Spinal cord (tissue), 10 donors: ENCODE measurements around the gene ABHD5. TPM values are rescaled to one million over a fixed set of nuclear protein-coding genes. Genes with fewer than 3 reads are reported as not detected.

Experiments used
- DNase-seq, 6 donors: peaks; one replicate each; pipeline versions ENCODE4 v3.0.0 to v3.0.0-alpha.2; 2013 to 2015; ENCODE audit warnings: low spot score in 6 of 6, low read depth in 4 of 6
- H3K27ac ChIP-seq: one replicate; pipeline ENCODE4 v1.5.1; 2013; ENCODE audit warnings: low read depth, low read length, control low read depth
- H3K27me3 ChIP-seq: one replicate; pipeline ENCODE4 v1.6.1; 2013; ENCODE audit warnings: low read length; ENCODE audit not compliant: control insufficient read depth, insufficient read depth
- H3K36me3 ChIP-seq: one replicate; pipeline ENCODE4 v1.6.1; 2013; ENCODE audit warnings: low read length; ENCODE audit not compliant: control insufficient read depth, insufficient read depth
- H3K4me1 ChIP-seq: one replicate; pipeline ENCODE4 v1.6.1; 2013; ENCODE audit warnings: low read length; ENCODE audit not compliant: control insufficient read depth, insufficient read depth
- H3K4me3 ChIP-seq: one replicate; pipeline ENCODE4 v1.5.1; 2013; ENCODE audit warnings: low read depth, low read length, control low read depth
- H3K9me3 ChIP-seq: one replicate; pipeline ENCODE4 v1.6.1; 2013; ENCODE audit warnings: low read length; ENCODE audit not compliant: control insufficient read depth, insufficient read depth
- WGBS: methylation state at CpG from one replicate; pipeline ENCODE4 v1.1.5; 2013; ENCODE audit warnings: missing lambda C conversion rate; ENCODE audit not compliant: insufficient coverage; 5-methylcytosine and 5-hydroxymethylcytosine counted together
- polyA plus RNA-seq, 2 donors: library from polyadenylated mRNA; unstranded; fragments of 120-200 nt; gene quantifications; one replicate each; pipeline ENCODE4 v1.2.1, GENCODE V29; 2013; ENCODE audit not compliant: insufficient read length in 2 of 2
- total RNA-seq, 2 donors: library from RNA; depleted of rRNA in 1 of 2; stranded (reverse); fragments of 120-200 nt in 1 of 2; fragments of >200 nt in 1 of 2; gene quantifications; one replicate each; pipeline versions ENCODE4 v1.2.3 to v1.2.4, GENCODE V29; 2013 to 2014
- donor health status: healthy.

Gene ABHD5
- total and polyA plus RNA-seq, 4 donors, result 28.8 to 40.4 (median 31.8) TPM

DNA sequence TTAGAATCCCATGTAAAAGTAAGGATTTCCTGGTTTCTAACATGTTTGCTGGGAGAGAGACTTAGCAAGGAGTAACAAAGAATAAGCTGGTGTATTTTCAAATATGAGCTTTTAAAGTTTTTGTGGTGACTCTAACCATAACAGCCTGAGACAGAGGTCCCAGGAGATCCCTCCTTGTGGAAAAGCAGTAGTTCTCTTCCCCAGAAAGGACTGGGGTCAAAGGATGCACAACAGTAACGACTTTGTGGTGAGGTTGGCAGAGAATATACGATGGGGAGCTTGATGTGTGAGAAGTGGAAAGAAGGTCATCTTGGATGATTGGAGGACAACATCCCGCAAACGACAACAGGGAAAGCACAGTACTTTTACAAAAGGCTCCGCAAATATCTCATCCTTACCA, 38.2 kb downstream of the ABHD5 start:
- WGBS, result no CpG with 5 or more reads among the region's 5 CpGs

DNA sequence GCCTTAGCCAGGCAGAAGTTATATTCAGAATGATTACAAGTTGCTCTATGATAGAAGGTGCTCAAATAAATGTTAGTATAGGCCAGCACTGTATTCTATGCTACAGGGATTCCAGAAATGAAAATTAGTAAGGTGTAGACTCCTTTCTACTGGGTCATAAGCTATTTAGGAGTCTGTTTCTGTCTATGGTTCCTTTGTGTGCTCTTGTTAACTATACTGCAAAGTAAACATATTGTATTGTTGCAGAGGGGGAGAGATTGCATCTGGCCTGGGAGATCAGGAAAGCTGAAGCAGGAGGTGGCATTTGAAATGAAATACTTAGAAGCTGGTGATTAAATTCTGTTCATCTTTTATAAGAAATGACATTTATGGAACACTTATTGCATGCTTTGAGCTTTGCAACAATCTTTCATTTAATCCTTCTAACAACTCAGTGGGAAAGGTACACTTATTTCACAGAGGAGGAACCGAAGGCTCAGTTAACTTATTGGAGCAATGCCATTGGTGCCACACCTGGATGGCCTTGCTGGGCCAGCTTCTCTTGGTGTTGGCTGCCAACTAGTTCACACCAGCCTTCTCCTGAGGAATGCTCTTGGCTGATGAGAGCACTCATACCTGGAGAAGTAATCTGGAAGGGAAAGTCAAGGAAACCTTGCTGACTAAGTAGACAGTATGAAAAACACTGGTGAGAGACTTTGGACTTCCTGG, 39.1 kb downstream of the ABHD5 start:
- Histone ChIP-seq H3K27ac (no peak overlapping the region), H3K36me3 (no peaks in the 10 kb centered on the region), H3K4me3 (no peak overlapping the region), H3K4me1 (no peaks in the 10 kb centered on the region), H3K9me3 (no peaks in the 10 kb centered on the region), H3K27me3 (no peaks in the 10 kb centered on the region)
- 100% methylated on average over 1 of the region's 1 CpG for WGBS
- no peak for DNase-seq

More for the DNA sequence above, 38.2 kb downstream of the ABHD5 start:
- H3K4me1 ChIP-seq, result no peaks in the 10 kb centered on the region
- H3K36me3 ChIP-seq, result no peaks in the 10 kb centered on the region
- no peak overlapping the region for H3K27ac ChIP-seq
- no peaks in the 10 kb centered on the region for H3K27me3 ChIP-seq
- no peak overlapping the region for H3K4me3 ChIP-seq
- H3K9me3 ChIP-seq, result no peaks in the 10 kb centered on the region
- no peak for DNase-seq

DNA sequence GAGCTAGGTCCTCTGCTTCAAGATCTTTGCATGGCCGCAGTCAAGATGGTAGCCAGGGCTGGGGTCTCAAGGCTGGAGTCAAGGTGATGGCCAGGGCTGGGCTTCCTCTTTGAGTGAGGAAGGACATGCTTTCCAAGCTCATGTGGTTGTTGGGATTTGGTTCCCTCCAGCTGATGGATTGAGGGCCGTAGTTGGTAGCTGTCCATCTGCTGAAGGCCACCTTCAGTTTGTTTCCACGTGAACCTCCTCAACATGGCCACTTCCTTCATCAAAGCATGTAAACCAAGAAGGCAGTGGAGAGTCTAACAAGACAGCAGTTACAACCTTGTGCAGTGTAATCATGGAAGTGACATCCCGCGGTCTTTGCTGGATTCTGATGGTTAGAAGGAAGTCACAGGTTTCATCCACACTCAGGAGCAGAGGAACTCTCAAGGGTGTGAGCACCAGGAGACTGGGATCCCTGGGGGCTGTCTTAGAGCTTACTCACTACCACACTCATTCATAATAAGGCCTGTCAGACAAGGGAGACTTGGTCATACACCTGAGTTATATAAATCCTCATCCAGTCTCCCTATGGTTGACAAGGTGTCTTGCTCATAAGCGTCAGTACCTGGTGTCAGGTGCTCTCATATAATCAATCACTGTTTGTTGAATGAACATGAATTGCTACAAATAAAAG, 42.1 kb downstream of the ABHD5 start:
- DNase-seq, result no peak
- no peaks in the 10 kb centered on the region for H3K36me3 ChIP-seq
- no peaks in the 10 kb centered on the region for H3K27me3 ChIP-seq
- no peaks in the 10 kb centered on the region for H3K9me3 ChIP-seq
- H3K4me1 ChIP-seq, result no peaks in the 10 kb centered on the region
- no peak overlapping the region for H3K4me3 ChIP-seq
- H3K27ac ChIP-seq, result no peak overlapping the region
- WGBS, result 100% methylated on average over 3 of the region's 6 CpGs

DNA sequence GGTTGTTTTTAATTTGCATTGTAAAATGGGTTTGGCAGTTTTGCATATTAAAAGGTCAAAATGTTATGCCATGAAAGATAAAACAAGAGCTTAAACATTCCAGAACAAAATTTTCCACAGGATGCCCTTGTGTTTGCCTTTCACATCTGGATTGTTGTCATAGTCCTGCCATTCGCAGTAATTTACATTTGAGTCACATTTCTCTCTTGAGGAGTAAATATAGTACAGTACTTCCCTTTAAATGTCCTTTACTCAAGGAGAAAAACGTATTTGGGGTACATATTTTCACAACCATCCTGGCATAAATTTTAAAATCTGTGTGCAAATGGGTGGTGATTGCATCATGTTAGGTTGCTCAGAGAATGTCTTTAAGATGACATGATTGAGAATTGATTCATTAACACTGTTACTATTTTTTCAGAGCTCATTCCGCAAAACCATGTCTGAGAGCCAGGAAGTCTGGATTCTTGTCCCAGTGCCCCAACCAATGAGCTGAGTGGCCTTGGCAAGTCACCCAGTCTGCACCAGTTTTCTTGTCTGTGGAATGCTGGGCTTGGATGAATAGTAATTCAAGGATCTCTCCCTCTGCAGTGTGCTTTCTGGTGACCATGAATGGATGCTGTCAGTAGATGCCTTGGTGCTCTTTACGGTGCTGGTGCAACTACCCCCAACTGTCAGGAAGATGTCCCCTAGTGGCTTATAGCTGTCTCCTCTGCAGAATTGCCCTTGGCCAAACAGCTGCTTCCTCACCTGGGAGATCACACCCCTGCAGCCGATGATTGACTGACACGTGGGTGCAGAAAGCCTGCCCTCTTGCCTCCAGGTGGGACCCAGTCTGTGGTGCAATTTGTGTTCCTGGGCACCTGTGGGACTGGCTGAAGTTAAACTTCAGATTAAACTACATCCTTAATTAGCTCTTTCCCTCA, 43.0 kb downstream of the ABHD5 start:
- Histone ChIP-seq H3K36me3 (no peaks in the 10 kb centered on the region), H3K4me3 (no peak overlapping the region), H3K27ac (no peak overlapping the region), H3K27me3 (no peaks in the 10 kb centered on the region), H3K9me3 (no peaks in the 10 kb centered on the region), H3K4me1 (no peaks in the 10 kb centered on the region)
- peak in 1 of 6 donors; percentile 48 for DNase-seq
- WGBS, result 67% methylated on average over 1 of the region's 6 CpGs

DNA sequence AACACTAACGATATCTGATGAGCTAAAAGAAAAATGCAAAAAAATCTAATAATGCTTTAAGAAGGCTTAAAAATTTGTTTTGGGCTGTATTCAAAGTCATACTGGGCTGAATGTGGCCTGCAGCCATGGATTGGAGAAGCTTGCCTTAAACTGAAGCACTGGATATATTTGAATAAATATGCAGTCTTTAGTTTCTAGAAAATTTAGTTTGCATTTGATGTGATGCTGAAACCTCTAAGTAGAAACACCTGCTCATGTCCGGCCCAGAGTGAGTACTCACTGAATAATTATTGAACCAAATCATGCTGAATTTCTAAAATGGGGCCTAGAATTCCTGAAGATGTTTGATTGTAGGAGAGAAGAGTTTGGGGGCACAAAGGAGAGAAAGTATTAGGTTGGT, 43.9 kb downstream of the ABHD5 start:
- DNase-seq, result no peak
- no peaks in the 10 kb centered on the region for H3K36me3 ChIP-seq
- H3K4me3 ChIP-seq, result no peak overlapping the region
- 100% methylated on average over 1 of the region's 2 CpGs for WGBS
- no peaks in the 10 kb centered on the region for H3K4me1 ChIP-seq
- H3K27me3 ChIP-seq, result no peaks in the 10 kb centered on the region
- no peaks in the 10 kb centered on the region for H3K9me3 ChIP-seq
- no peak overlapping the region for H3K27ac ChIP-seq

DNA sequence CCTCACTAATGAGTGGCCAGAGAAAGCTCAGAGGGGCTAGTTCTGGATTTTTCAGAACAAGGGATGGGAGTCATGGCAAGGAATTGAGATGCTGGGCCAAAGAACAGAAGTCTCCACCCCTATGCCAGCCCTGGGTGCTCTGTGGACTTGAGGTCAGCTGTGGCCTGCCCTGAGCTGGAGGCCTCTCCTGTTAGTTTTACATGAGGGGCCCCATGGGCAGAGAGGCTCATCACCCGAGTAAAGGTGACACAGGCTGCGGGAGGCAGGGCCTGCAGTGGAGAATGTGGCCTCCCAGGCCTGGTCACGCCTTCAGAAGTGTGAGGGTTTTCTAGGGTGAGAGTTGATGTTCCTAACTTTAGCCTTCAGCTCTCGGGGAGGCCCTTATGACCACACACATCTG, 44.9 kb downstream of the ABHD5 start:
- no peaks in the 10 kb centered on the region for H3K9me3 ChIP-seq
- H3K4me3 ChIP-seq, result no peak overlapping the region
- no peaks in the 10 kb centered on the region for H3K4me1 ChIP-seq
- WGBS, result 83% methylated on average over 1 of the region's 4 CpGs
- H3K27ac ChIP-seq, result no peak overlapping the region
- DNase-seq, result no peak
- H3K36me3 ChIP-seq, result no peaks in the 10 kb centered on the region
- H3K27me3 ChIP-seq, result no peaks in the 10 kb centered on the region

DNA sequence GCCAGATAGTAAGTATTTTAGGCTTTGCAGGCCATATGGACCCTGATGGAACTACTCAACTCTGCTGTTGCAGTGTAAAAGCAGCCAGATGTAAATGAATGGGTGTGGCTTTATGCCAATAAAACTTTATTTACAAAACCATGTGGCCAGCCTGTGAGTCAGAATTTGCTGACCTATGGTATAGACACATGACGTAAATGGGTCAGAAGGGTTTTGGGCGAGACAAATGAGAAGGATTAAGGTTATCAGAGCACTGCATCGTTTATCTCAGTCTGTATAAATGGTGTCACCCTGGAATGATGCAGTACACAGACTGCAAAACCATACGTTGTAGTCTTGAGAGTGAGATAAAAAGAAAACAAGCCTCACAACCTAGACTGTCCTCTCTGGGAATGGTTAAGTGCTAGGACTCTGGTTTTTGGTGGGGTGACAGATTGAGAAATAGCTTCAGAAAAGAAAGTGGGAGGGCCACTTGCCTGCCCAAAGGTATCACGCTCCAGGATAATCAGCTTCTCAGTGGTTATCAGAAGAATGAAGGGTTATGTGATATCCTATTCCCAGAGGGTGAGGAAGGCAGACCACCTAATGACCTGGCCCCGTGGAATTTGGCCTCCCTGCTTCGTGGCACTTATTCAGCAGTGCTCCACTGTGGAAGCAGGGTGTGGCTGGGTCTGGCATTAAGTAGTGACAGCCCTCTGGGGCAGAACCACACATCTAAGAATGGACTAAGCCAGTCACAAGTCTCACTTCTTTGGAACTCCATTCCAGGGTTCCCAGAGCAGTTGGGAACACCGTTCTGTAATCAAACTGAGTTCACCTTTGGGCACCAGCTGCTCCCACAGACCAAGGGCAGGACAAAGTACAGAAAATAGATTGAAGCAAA, 46.1 kb downstream of the ABHD5 start:
- H3K36me3 ChIP-seq, result no peaks in the 10 kb centered on the region
- H3K27ac ChIP-seq, result no peak overlapping the region
- H3K27me3 ChIP-seq, result no peaks in the 10 kb centered on the region
- no peak for DNase-seq
- no peak overlapping the region for H3K4me3 ChIP-seq
- H3K4me1 ChIP-seq, result no peaks in the 10 kb centered on the region
- 93% methylated on average over 6 of the region's 8 CpGs for WGBS
- no peaks in the 10 kb centered on the region for H3K9me3 ChIP-seq

DNA sequence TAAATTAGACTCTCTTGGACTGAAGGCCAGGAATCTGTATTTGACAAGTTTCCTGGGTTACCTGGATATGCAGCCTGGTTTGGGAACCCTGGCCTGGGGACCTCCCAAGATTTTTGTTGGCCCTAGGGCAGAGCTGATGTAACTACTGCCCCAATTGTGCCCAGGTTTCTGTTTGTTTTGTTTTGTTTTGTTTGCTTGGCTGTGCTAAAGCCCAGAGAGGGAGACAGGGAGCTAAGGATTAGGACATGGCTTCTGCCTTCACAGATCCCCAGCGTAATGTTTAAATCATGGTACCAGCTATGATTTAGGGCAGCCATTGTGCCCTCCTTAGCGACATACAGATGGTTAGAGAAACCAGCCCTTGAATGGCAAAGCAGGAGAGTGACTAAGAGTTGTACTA, 47.6 kb downstream of the ABHD5 start:
- Histone ChIP-seq H3K36me3 (no peaks in the 10 kb centered on the region), H3K4me3 (no peak overlapping the region), H3K9me3 (no peaks in the 10 kb centered on the region), H3K27me3 (no peaks in the 10 kb centered on the region), H3K4me1 (no peaks in the 10 kb centered on the region), H3K27ac (no peak overlapping the region)
- DNase-seq, result no peak
- 57% methylated on average over 1 of the region's 2 CpGs for WGBS

DNA sequence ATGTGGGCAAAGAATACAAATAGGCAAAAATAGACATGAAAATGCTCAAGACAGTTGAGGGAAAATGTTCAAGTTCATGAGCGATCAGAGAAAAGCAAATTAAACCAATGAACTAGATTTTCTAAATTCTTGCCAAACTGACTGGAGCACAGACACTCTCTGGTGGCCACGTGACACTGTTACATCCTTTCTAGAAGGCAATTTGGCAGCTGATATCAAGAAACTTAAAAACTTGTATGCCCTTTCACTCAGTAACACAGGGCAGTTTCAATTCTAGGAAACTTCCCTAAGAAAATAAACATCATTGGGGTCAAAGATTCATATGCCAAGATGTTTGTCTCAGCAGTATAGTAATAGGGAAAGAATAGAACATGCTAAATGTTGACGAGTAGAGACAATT, 52.2 kb downstream of the ABHD5 start:
- no peaks in the 10 kb centered on the region for H3K36me3 ChIP-seq
- 52% methylated on average over 2 of the region's 3 CpGs for WGBS
- DNase-seq, result peak in 2 of 6 donors; percentile 14 to 62
- no peaks in the 10 kb centered on the region for H3K4me1 ChIP-seq
- no peak overlapping the region for H3K27ac ChIP-seq
- no peaks in the 10 kb centered on the region for H3K9me3 ChIP-seq
- H3K27me3 ChIP-seq, result no peaks in the 10 kb centered on the region
- H3K4me3 ChIP-seq, result no peak overlapping the region
